Measurements from ENCODE around the gene PDHB. TPM values are rescaled to one million over a fixed set of nuclear protein-coding genes. Genes with fewer than 3 reads are reported as not detected.

The PDHB gene
- total and polyA plus RNA-seq, 4 experiments from 2014 or later = 55.0 to 148 (median 80.6) TPM

GRCh38 chr3:58473275-58473674, 39.6 kb upstream of the PDHB start:
- no peak overlapping the region for H3K4me3 ChIP-seq (ENCODE audit: low read length in 2 of 2)
- H3K9me3 Mint-ChIP-seq = no peaks in the 10 kb centered on the region
- intact Hi-C loops (cut with micrococcal nuclease) = loop anchor here (2.0 kb wide), 1 partner anchor 18 kb away; no protein-coding TSS in a partner anchor
- H3K4me1 ChIP-seq (ENCODE audit: insufficient read depth, low read length) = peaks cover 20% of the 10 kb centered on the region
- H3K27ac ChIP-seq (ENCODE audit: low read depth, low read length) = no peak overlapping the region
- H3K27me3 ChIP-seq (ENCODE audit: insufficient read depth, low read length) = no peaks in the 10 kb centered on the region
- no peak overlapping the region for H3K4me3 Mint-ChIP-seq
- no peaks in the 10 kb centered on the region for H3K36me3 Mint-ChIP-seq
- ChIA-PET CTCF (ENCODE audit: partially characterized antibody) (interaction anchor here (0.8 to 6.2 kb wide), 4 partner anchors 10 to 167 kb away, joined by 3 to 44 read pairs (median 12); partner anchors contain the start of genes HTD2, KCTD6 and RPP14), POLR2A (ENCODE audit: partially characterized antibody) (interaction anchor here (2.5 to 4.7 kb wide), 2 partner anchors 18 to 167 kb away, joined by 8 to 32 read pairs; partner anchors contain the start of genes HTD2 and KCTD6)
- DNase-seq = no peak
- H3K27ac Mint-ChIP-seq = peak overlapping the region in 4 of 7 donors; percentile 49 to 72 (median 66)
- no peaks in the 10 kb centered on the region for H3K27me3 Mint-ChIP-seq
- H3K4me1 Mint-ChIP-seq = peaks cover 18 to 41% (median 29%) of the 10 kb centered on the region in 4 donors
- H3K36me3 ChIP-seq (ENCODE audit: insufficient read depth, low read length) = no peaks in the 10 kb centered on the region
- no peaks in the 10 kb centered on the region for H3K9me3 ChIP-seq (ENCODE audit: control insufficient read depth in 1 of 2, low read length in 2 of 2)

DNA sequence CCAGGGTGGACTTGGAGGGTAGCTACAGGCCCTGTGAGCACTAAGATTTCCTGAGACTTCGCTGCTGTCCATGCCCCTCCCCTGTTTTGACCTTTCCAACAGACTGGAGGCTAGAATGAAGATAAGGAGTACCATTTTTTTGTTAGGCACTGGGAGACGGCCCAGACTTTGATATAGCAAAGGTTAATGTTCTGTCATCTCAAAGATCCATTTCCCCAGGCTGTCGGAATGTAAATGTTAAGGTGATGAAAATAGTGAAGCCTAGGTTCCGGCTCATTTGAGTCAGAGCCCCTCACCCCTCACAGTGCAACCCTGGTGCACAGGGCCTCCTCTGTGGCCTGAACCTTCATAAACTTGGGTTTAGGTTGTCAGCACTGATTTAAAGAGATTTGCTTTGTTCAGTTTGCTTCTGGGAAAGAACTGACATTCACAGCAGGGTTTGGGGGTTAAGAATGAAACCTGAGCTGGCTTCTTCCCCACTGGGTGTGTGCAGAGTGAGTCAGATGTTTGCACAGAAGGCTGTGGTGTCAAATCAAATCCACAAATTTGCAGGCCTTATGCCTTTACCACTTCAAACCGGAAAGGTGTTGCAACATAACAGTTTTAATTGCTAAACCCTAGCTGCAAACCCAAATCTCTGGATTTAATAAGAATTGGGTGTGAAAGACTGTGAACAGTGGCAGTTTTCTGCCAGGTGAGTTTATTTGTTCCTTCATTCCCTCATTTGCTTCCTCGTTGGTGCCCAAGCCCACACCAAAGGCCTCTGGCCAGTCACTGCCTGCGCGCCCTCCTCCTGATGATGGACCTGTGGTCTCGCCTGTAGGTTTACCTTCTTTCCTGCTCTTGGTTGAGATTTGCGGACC, 37.6 kb upstream of the PDHB start:
- intact Hi-C loops (cut with micrococcal nuclease) = no loop called here
- peak overlapping the region in 7 of 8 donors; percentile 29 to 61 (median 49) for H3K4me3 Mint-ChIP-seq
- H3K27ac Mint-ChIP-seq = peak overlapping the region; percentile 13 to 89 (median 79)
- H3K4me1 Mint-ChIP-seq = peaks cover 18 to 41% (median 29%) of the 10 kb centered on the region in 4 donors
- ChIA-PET CTCF (ENCODE audit: partially characterized antibody) (interaction anchor here (0.7 to 6.2 kb wide), 7 partner anchors 8 to 165 kb away, joined by 3 to 44 read pairs (median 3); partner anchors contain the start of genes HTD2, KCTD6 and RPP14), POLR2A (ENCODE audit: partially characterized antibody) (interaction anchor here (0.9 to 4.7 kb wide), 5 partner anchors 13 to 874 kb away, joined by 3 to 32 read pairs (median 8); partner anchors contain the start of genes ARF4, HTD2, KCTD6 and PDHB)
- H3K27me3 Mint-ChIP-seq = no peaks in the 10 kb centered on the region
- Histone ChIP-seq H3K27ac (ENCODE audit: low read depth, low read length) (peak overlapping the region; percentile 24), H3K4me1 (ENCODE audit: insufficient read depth, low read length) (peaks cover 20% of the 10 kb centered on the region), H3K27me3 (ENCODE audit: insufficient read depth, low read length) (no peaks in the 10 kb centered on the region), H3K9me3 (ENCODE audit: control insufficient read depth in 1 of 2, low read length in 2 of 2) (no peaks in the 10 kb centered on the region), H3K4me3 (ENCODE audit: low read length in 2 of 2) (peak overlapping the region in 1 of 2 donors; percentile 9), H3K36me3 (ENCODE audit: insufficient read depth, low read length) (no peaks in the 10 kb centered on the region)
- H3K9me3 Mint-ChIP-seq = no peaks in the 10 kb centered on the region
- DNase-seq = peak; percentile 27 to 60 (median 37)
- no peaks in the 10 kb centered on the region for H3K36me3 Mint-ChIP-seq

- CTCF ChIA-PET (ENCODE audit: partially characterized antibody) = interaction anchor here (0.7 to 6.2 kb wide), 4 partner anchors 17 to 152 kb away, joined by 3 to 44 read pairs (median 3); partner anchors contain the start of gene KCTD6
Measured at GRCh38 chr3:58470363-58471024, 36.9 kb upstream of the PDHB start.

GRCh38 chr3:58469096-58469495, 35.5 kb upstream of the PDHB start:
- intact Hi-C loops (cut with micrococcal nuclease) = loop anchor here (10.0 kb wide), 1 partner anchor 166 kb away; no protein-coding TSS in a partner anchor
- Histone ChIP-seq H3K27me3 (ENCODE audit: insufficient read depth, low read length) (no peaks in the 10 kb centered on the region), H3K27ac (ENCODE audit: low read depth, low read length) (no peak overlapping the region), H3K36me3 (ENCODE audit: insufficient read depth, low read length) (no peaks in the 10 kb centered on the region), H3K4me3 (ENCODE audit: low read length in 2 of 2) (no peak overlapping the region), H3K4me1 (ENCODE audit: insufficient read depth, low read length) (peaks cover 20% of the 10 kb centered on the region), H3K9me3 (ENCODE audit: control insufficient read depth in 1 of 2, low read length in 2 of 2) (no peaks in the 10 kb centered on the region)
- peaks cover 11 to 27% (median 19%) of the 10 kb centered on the region in 4 donors for H3K4me1 Mint-ChIP-seq
- H3K36me3 Mint-ChIP-seq = no peaks in the 10 kb centered on the region
- no peak for DNase-seq
- POLR2A ChIA-PET (ENCODE audit: partially characterized antibody) = no interaction called here
- no peaks in the 10 kb centered on the region for H3K27me3 Mint-ChIP-seq
- H3K9me3 Mint-ChIP-seq = no peaks in the 10 kb centered on the region
- H3K27ac Mint-ChIP-seq = no peak overlapping the region
- no peak overlapping the region for H3K4me3 Mint-ChIP-seq
- CTCF ChIA-PET (ENCODE audit: partially characterized antibody) = interaction anchor here (0.8 to 6.2 kb wide), 2 partner anchors 13 to 23 kb away, joined by 5 to 44 read pairs; partner anchors contain the start of gene KCTD6

More at GRCh38 chr3:58470363-58471024, 36.9 kb upstream of the PDHB start:
- H3K27ac ChIP-seq (ENCODE audit: low read depth, low read length) = peak overlapping the region; percentile 24
- H3K27me3 ChIP-seq (ENCODE audit: insufficient read depth, low read length) = no peaks in the 10 kb centered on the region
- no peaks in the 10 kb centered on the region for H3K36me3 ChIP-seq (ENCODE audit: insufficient read depth, low read length)
- H3K27ac Mint-ChIP-seq = peak overlapping the region in 6 of 7 donors; percentile 13 to 79 (median 74)
- intact Hi-C loops (cut with micrococcal nuclease) = no loop called here
- H3K4me3 Mint-ChIP-seq = peak overlapping the region in 2 of 8 donors; percentile 46 to 49
- H3K4me3 ChIP-seq (ENCODE audit: low read length in 2 of 2) = peak overlapping the region in 1 of 2 donors; percentile 9
- no peak for DNase-seq
- no peaks in the 10 kb centered on the region for H3K36me3 Mint-ChIP-seq
- no peaks in the 10 kb centered on the region for H3K9me3 ChIP-seq (ENCODE audit: control insufficient read depth in 1 of 2, low read length in 2 of 2)
- POLR2A ChIA-PET (ENCODE audit: partially characterized antibody) = interaction anchor here (1.6 to 4.7 kb wide), 4 partner anchors 14 to 164 kb away, joined by 5 to 32 read pairs (median 10); partner anchors contain the start of genes HTD2, KCTD6 and PDHB
- H3K27me3 Mint-ChIP-seq = no peaks in the 10 kb centered on the region
- H3K4me1 ChIP-seq (ENCODE audit: insufficient read depth, low read length) = peaks cover 20% of the 10 kb centered on the region
- H3K9me3 Mint-ChIP-seq = no peaks in the 10 kb centered on the region
- H3K4me1 Mint-ChIP-seq = peaks cover 18 to 41% (median 29%) of the 10 kb centered on the region in 4 donors

- H3K27ac Mint-ChIP-seq = no peak overlapping the region
Measured at GRCh38 chr3:58466899-58467563, 33.4 kb upstream of the PDHB start.

GRCh38 chr3:58464866-58465265, 31.2 kb upstream of the PDHB start:
- Histone ChIP-seq H3K4me3 (ENCODE audit: low read length in 2 of 2) (no peak overlapping the region), H3K36me3 (ENCODE audit: insufficient read depth, low read length) (no peaks in the 10 kb centered on the region), H3K4me1 (ENCODE audit: insufficient read depth, low read length) (peaks cover 7% of the 10 kb centered on the region), H3K9me3 (ENCODE audit: control insufficient read depth in 1 of 2, low read length in 2 of 2) (no peaks in the 10 kb centered on the region), H3K27ac (ENCODE audit: low read depth, low read length) (no peak overlapping the region), H3K27me3 (ENCODE audit: insufficient read depth, low read length) (no peaks in the 10 kb centered on the region)
- intact Hi-C loops (cut with micrococcal nuclease) = loop anchor here (10.0 kb wide), 1 partner anchor 170 kb away; no protein-coding TSS in a partner anchor
- Mint-ChIP-seq H3K36me3 (no peaks in the 10 kb centered on the region), H3K4me1 (peaks cover 3 to 7% (median 7%) of the 10 kb centered on the region in 4 donors), H3K9me3 (no peaks in the 10 kb centered on the region), H3K4me3 (no peak overlapping the region), H3K27me3 (peaks cover 0 to 3% of the 10 kb centered on the region in 2 donors), H3K27ac (no peak overlapping the region)
- ChIA-PET POLR2A (ENCODE audit: partially characterized antibody) (no interaction called here), CTCF (ENCODE audit: partially characterized antibody) (interaction anchor here (1.3 to 1.8 kb wide), 5 partner anchors 9 to 65 kb away, joined by 3 to 21 read pairs (median 3); partner anchors contain the start of gene KCTD6)
- peak in 1 of 5 donors; percentile 19 for DNase-seq

More at GRCh38 chr3:58466899-58467563, 33.4 kb upstream of the PDHB start:
- peaks cover 0 to 3% of the 10 kb centered on the region in 2 donors for H3K27me3 Mint-ChIP-seq
- CTCF ChIA-PET (ENCODE audit: partially characterized antibody) = interaction anchor here (0.7 to 1.8 kb wide), 3 partner anchors 8 to 25 kb away, joined by 3 to 4 read pairs (median 3); partner anchors contain the start of gene KCTD6
- Histone ChIP-seq H3K4me1 (ENCODE audit: insufficient read depth, low read length) (peaks cover 24% of the 10 kb centered on the region), H3K9me3 (ENCODE audit: control insufficient read depth in 1 of 2, low read length in 2 of 2) (no peaks in the 10 kb centered on the region), H3K4me3 (ENCODE audit: low read length in 2 of 2) (no peak overlapping the region), H3K27me3 (ENCODE audit: insufficient read depth, low read length) (no peaks in the 10 kb centered on the region), H3K36me3 (ENCODE audit: insufficient read depth, low read length) (no peaks in the 10 kb centered on the region), H3K27ac (ENCODE audit: low read depth, low read length) (no peak overlapping the region)
- no peaks in the 10 kb centered on the region for H3K9me3 Mint-ChIP-seq
- no peak overlapping the region for H3K4me3 Mint-ChIP-seq
- DNase-seq = no peak
- intact Hi-C loops (cut with micrococcal nuclease) = loop anchor here (10.0 kb wide), 1 partner anchor 168 kb away; no protein-coding TSS in a partner anchor
- peaks cover 13 to 24% (median 21%) of the 10 kb centered on the region in 4 donors for H3K4me1 Mint-ChIP-seq
- POLR2A ChIA-PET (ENCODE audit: partially characterized antibody) = no interaction called here
- no peaks in the 10 kb centered on the region for H3K36me3 Mint-ChIP-seq
